22Rv1 (cell line): Measurements from ENCODE around the gene HLF.

Experiments used
- CTCF ChIP-seq: fragments of 450-650 bp; IDR thresholded peaks from 2 replicates; pipeline ENCODE4 v1.5.1; 2017; ENCODE audit warnings: mild to moderate bottlenecking
- ZFX ChIP-seq: fragments of 450-650 bp; IDR thresholded peaks from 2 replicates; pipeline ENCODE4 v1.6.1; 2017; ENCODE audit warnings: antibody characterized with exemption, borderline replicate concordance

GRCh38 chr17:55299890-55300289 lies 35.1 kb downstream of the HLF start:
- TF ChIP-seq CTCF: no peak
- no peak for TF ChIP-seq ZFX
